Measurements from ENCODE around the gene POP5.

GRCh38 chr12:120580787-120581723, at the start of gene POP5:
- TF ChIP-seq CTCF (conservative IDR thresholded peaks at IDR 0.05; ENCODE audit: low read depth, low read length) (no peak), USF2 (IDR thresholded peaks at IDR 0.05; ENCODE audit: low read depth, low read length) (no peak), POLR2A (IDR thresholded peaks at IDR 0.05; ENCODE audit: low read depth, low read length) (no peak), SMC3 (IDR thresholded peaks at IDR 0.05; ENCODE audit: low read depth, low read length) (no peak), MXI1 (IDR thresholded peaks at IDR 0.05; ENCODE audit: borderline replicate concordance, low read depth, low read length) (peak; percentile 80; the same call in 1 of the 2 replicates), MAZ (IDR thresholded peaks at IDR 0.05; ENCODE audit: borderline replicate concordance, low read depth, low read length) (peak; percentile 18; the same call in 1 of the 2 replicates), CHD1 (IDR thresholded peaks at IDR 0.05; ENCODE audit: low read depth, low read length) (no peak), NFE2L2 (IDR thresholded peaks at IDR 0.05; ENCODE audit: low read depth, low read length) (no peak), MAFK (IDR thresholded peaks at IDR 0.05; ENCODE audit: low read depth, low read length) (no peak), FOS (IDR thresholded peaks at IDR 0.05; ENCODE audit: low read depth, low read length) (no peak), BHLHE40 (IDR thresholded peaks at IDR 0.05; ENCODE audit: low read depth, low read length) (no peak), RFX5 (IDR thresholded peaks at IDR 0.05; ENCODE audit: low read depth, low read length) (no peak), RCOR1 (IDR thresholded peaks at IDR 0.05; ENCODE audit: insufficient replicate concordance, low read length) (no peak)

Measured in IMR-90 (cell line).